ENCODE measurements around the gene NBL1.

NBL1 gene

DNA sequence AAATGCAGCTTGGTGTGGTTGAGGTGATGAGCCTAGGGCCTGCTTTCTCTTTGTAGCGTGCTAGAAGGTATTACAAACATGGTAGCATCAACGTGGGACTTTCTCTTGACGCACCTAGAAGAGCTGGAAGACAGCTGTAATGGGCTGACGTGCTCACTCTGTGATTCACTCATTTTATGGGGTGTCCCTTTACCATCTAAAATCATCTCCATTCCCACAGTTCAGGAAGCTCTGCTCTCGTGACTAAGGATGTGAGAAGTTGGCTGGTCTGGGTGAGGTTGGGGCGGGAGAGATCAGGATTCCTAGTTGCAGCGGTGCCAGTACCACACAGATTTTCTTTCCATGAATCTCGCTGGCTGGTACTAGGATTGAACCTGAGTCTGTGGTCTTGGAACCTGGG is 24.8 kb downstream of the NBL1 start (continued):
- no peak for TF ChIP-seq ZNF518A (tag by site-specific recombination; conservative IDR thresholded peaks at IDR 0.05; ENCODE audit: low read depth)

GRCh38 chr1:19670787-19671186 is 26.7 kb downstream of the NBL1 start:
- CTCF ChIA-PET, result interaction anchor here (1.8 kb wide), 1 partner anchor 9 kb away, joined by 16 read pairs; no protein-coding TSS in a partner anchor
- H3K36me3 ChIP-seq (ENCODE audit: control insufficient read depth in 2 of 2, insufficient read depth in 1 of 2, low read length in 2 of 2), result no peaks in the 10 kb centered on the region
- H3K4me3 ChIP-seq (ENCODE audit: low read depth, low read length), result no peak overlapping the region
- TF ChIP-seq ZSCAN18 (tag by site-specific recombination; IDR thresholded peaks at IDR 0.05) (no peak), GLI2 (tag by site-specific recombination; IDR thresholded peaks at IDR 0.05; ENCODE audit: borderline replicate concordance, low read depth) (no peak), ZNF639 (tag by site-specific recombination; IDR thresholded peaks at IDR 0.05) (no peak), PRDM1 (tag by site-specific recombination; IDR thresholded peaks at IDR 0.05) (no peak), ZFP3 (tag by site-specific recombination; IDR thresholded peaks at IDR 0.05; ENCODE audit: low read depth) (no peak), ZNF707 (tag by site-specific recombination; IDR thresholded peaks at IDR 0.05) (no peak), ZNF10 (tag by site-specific recombination; IDR thresholded peaks at IDR 0.05) (no peak), ZNF23 (tag by site-specific recombination; IDR thresholded peaks at IDR 0.05; ENCODE audit: borderline replicate concordance) (no peak), ZNF610 (tag by site-specific recombination; IDR thresholded peaks at IDR 0.05; ENCODE audit: borderline replicate concordance) (no peak), ZNF704 (tag by site-specific recombination; IDR thresholded peaks at IDR 0.05) (no peak), ZNF776 (tag by site-specific recombination; IDR thresholded peaks at IDR 0.05; ENCODE audit: borderline replicate concordance) (no peak), ZNF324 (tag by site-specific recombination; IDR thresholded peaks at IDR 0.05) (no peak), ZNF157 (tag by site-specific recombination; IDR thresholded peaks at IDR 0.05) (no peak), ZBTB48 (tag by site-specific recombination; IDR thresholded peaks at IDR 0.05) (no peak), KLF1 (tag by site-specific recombination; IDR thresholded peaks at IDR 0.05) (no peak)
- TF ChIP-seq, protein P1, sequence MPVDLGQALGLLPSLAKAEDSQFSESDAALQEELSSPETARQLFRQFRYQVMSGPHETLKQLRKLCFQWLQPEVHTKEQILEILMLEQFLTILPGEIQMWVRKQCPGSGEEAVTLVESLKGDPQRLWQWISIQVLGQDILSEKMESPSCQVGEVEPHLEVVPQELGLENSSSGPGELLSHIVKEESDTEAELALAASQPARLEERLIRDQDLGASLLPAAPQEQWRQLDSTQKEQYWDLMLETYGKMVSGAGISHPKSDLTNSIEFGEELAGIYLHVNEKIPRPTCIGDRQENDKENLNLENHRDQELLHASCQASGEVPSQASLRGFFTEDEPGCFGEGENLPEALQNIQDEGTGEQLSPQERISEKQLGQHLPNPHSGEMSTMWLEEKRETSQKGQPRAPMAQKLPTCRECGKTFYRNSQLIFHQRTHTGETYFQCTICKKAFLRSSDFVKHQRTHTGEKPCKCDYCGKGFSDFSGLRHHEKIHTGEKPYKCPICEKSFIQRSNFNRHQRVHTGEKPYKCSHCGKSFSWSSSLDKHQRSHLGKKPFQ (tag by site-specific recombination; IDR thresholded peaks at IDR 0.05), result no peak
- H3K4me1 ChIP-seq (ENCODE audit: control insufficient read depth, insufficient read depth, low read length), result no peaks in the 10 kb centered on the region
- no peak overlapping the region for H3K27ac ChIP-seq (ENCODE audit: extremely low read depth, low read depth, low read length)
- no peaks in the 10 kb centered on the region for H3K9me3 ChIP-seq (ENCODE audit: control insufficient read depth, insufficient read depth, low read depth, low read length)
- POLR2A ChIA-PET, result no interaction called here

All from HEK293 (cell line).